Loucy (cell line): ENCODE results near the gene ACVR2B.

Experiments
- H2AFZ ChIP-seq: fragments of 200-600 bp; sonication (generic); 2 replicates; pipeline ENCODE4 v1.6.0; 2016; ENCODE audit warnings: antibody characterized with exemption, mild to moderate bottlenecking, low read length, moderate library complexity
- H3F3A ChIP-seq: fragments of 200-600 bp; 2 replicates; pipeline ENCODE4 v1.6.0; 2016; ENCODE audit warnings: antibody characterized with exemption, low read depth, mild to moderate bottlenecking
- H3K27me3 ChIP-seq: fragments of 200-600 bp; sonication (generic); 2 replicates; pipeline ENCODE4 v1.6.1; 2014; ENCODE audit warnings: low read length, mild to moderate bottlenecking; ENCODE audit not compliant: insufficient read depth, poor library complexity, severe bottlenecking
- H3K36me3 ChIP-seq: fragments of 200-600 bp; sonication (generic); 2 replicates; pipeline ENCODE4 v1.6.1; 2016; ENCODE audit warnings: low read length; ENCODE audit not compliant: insufficient read depth
- H3K4me1 ChIP-seq: fragments of 200-600 bp; sonication (generic); 2 replicates; pipeline ENCODE4 v1.5.1; 2014; ENCODE audit warnings: low read length, mild to moderate bottlenecking; ENCODE audit not compliant: insufficient read depth, poor library complexity, severe bottlenecking
- H3K4me2 ChIP-seq: fragments of 200-600 bp; sonication (generic); 2 replicates; pipeline ENCODE4 v1.6.0; 2014; ENCODE audit warnings: antibody characterized with exemption, low read length, low read depth, mild to moderate bottlenecking; ENCODE audit not compliant: poor library complexity, severe bottlenecking
- H3K4me3 ChIP-seq: fragments of 200-600 bp; sonication (generic); 2 replicates; pipeline ENCODE4 v1.5.1; 2014; ENCODE audit warnings: low read length, mild to moderate bottlenecking, mixed read lengths; ENCODE audit not compliant: poor library complexity, severe bottlenecking
- H3K79me2 ChIP-seq: fragments of 200-600 bp; sonication (generic); 2 replicates; pipeline ENCODE4 v1.6.1; 2014; ENCODE audit warnings: low read length; ENCODE audit not compliant: insufficient read depth
- H3K9ac ChIP-seq: fragments of 200-600 bp; sonication (generic); 2 replicates; pipeline ENCODE4 v1.6.0; 2014; ENCODE audit warnings: mild to moderate bottlenecking, low read depth, low read length, moderate library complexity; ENCODE audit not compliant: poor library complexity, severe bottlenecking
- H3K9me2 ChIP-seq: fragments of 200-600 bp; sonication (generic); replicated peaks from 2 replicates; pipeline ENCODE4 v1.6.1; 2016; ENCODE audit warnings: low read depth, low read length, mixed read lengths
- H3K9me3 ChIP-seq: fragments of 200-600 bp; sonication (generic); 2 replicates; pipeline ENCODE4 v1.6.1; 2014; ENCODE audit warnings: mild to moderate bottlenecking, antibody characterized with exemption, low read length, low read depth; ENCODE audit not compliant: insufficient read depth
- H4K20me1 ChIP-seq: fragments of 200-600 bp; sonication (generic); 2 replicates; pipeline ENCODE4 v1.6.0; 2014; ENCODE audit warnings: antibody characterized with exemption, low read length, mild to moderate bottlenecking; ENCODE audit not compliant: insufficient read depth, poor library complexity, severe bottlenecking
- CTCF ChIP-seq: fragments of 200-600 bp; sonication (generic); conservative IDR thresholded peaks from 2 replicates; pipeline ENCODE4 v1.5.1; 2014; ENCODE audit warnings: mild to moderate bottlenecking, antibody characterized with exemption, low read length
- EZH2phosphoT487 ChIP-seq: fragments of 200-600 bp; IDR thresholded peaks from 2 replicates; pipeline ENCODE4 v1.6.1; 2018; ENCODE audit warnings: antibody characterized with exemption, mild to moderate bottlenecking, moderate library complexity, borderline replicate concordance

Gene ACVR2B

GRCh38 chr3:38472342-38472741, 18.7 kb downstream of the ACVR2B start:
- H2AFZ ChIP-seq = no peak overlapping the region
- H3K36me3 ChIP-seq = no peaks in the 10 kb centered on the region
- H3K9me3 ChIP-seq = peaks cover 15% of the 10 kb centered on the region; the same call in 1 of the 2 replicates
- no peak overlapping the region for H3K4me3 ChIP-seq
- H3K4me1 ChIP-seq = no peaks in the 10 kb centered on the region
- H3K4me2 ChIP-seq = no peak overlapping the region
- H3K9me2 ChIP-seq = no peaks in the 10 kb centered on the region
- H3F3A ChIP-seq = no peaks in the 10 kb centered on the region
- no peak overlapping the region for H3K9ac ChIP-seq
- H3K27me3 ChIP-seq = no peaks in the 10 kb centered on the region
- peaks cover 11% of the 10 kb centered on the region; the same call in 1 of the 2 replicates for H3K79me2 ChIP-seq
- TF ChIP-seq EZH2phosphoT487 (no peak), CTCF (no peak)
- no peaks in the 10 kb centered on the region for H4K20me1 ChIP-seq

- Histone ChIP-seq H3K4me2 (no peak overlapping the region), H2AFZ (no peak overlapping the region), H3F3A (no peaks in the 10 kb centered on the region), H3K9ac (no peak overlapping the region), H3K36me3 (no peaks in the 10 kb centered on the region), H3K4me3 (no peak overlapping the region), H3K79me2 (peaks cover 11% of the 10 kb centered on the region; the same call in 1 of the 2 replicates), H3K4me1 (no peaks in the 10 kb centered on the region), H3K9me3 (peaks cover 15% of the 10 kb centered on the region; the same call in 1 of the 2 replicates), H4K20me1 (no peaks in the 10 kb centered on the region), H3K9me2 (no peaks in the 10 kb centered on the region), H3K27me3 (no peaks in the 10 kb centered on the region)
- no peak for TF ChIP-seq CTCF
- no peak for TF ChIP-seq EZH2phosphoT487
Observed at GRCh38 chr3:38473229-38473628, 19.5 kb downstream of the ACVR2B start.

- Histone ChIP-seq H3F3A (no peaks in the 10 kb centered on the region), H3K27me3 (no peaks in the 10 kb centered on the region), H3K4me3 (no peak overlapping the region), H2AFZ (no peak overlapping the region), H4K20me1 (no peaks in the 10 kb centered on the region), H3K9ac (no peak overlapping the region), H3K4me1 (no peaks in the 10 kb centered on the region), H3K4me2 (no peak overlapping the region), H3K9me2 (no peaks in the 10 kb centered on the region), H3K79me2 (peaks cover 11% of the 10 kb centered on the region; the same call in 1 of the 2 replicates), H3K9me3 (peaks cover 7% of the 10 kb centered on the region; the same call in 1 of the 2 replicates), H3K36me3 (peaks cover 2% of the 10 kb centered on the region; the same call in 1 of the 2 replicates)
- TF ChIP-seq EZH2phosphoT487 = no peak
- TF ChIP-seq CTCF = no peak
Observed at GRCh38 chr3:38474928-38475605, 21.4 kb downstream of the ACVR2B start.
